ENCODE results near the gene CDIPT.

CDIPT gene

GRCh38 chr16:29809031-29809747, 53.8 kb downstream of the CDIPT start:
- no peak for DNase-seq
